Pancreas (tissue), 10 donors: ENCODE results near the gene AKT1. TPM values are rescaled to one million over a fixed set of nuclear protein-coding genes. Genes with fewer than 3 reads are reported as not detected.
A peak's percentile ranks its signal among the peaks of the same experiment; 100 is the strongest.

ENCODE experiments used
- ATAC-seq, 4 donors: fragments of 200-7000 bp; cut with Tn5 transposase; one replicate each; pipeline versions ENCODE4 v1.8.0 to v1.9.1; 2020; ENCODE audit warnings: mild to moderate bottlenecking in 4 of 4, moderate library complexity in 4 of 4
- DNase-seq, 6 donors: peaks; one replicate each; pipeline ENCODE4 v3.0.0-alpha.2; 2020
- FAIRE-seq: peaks from 2 replicates; lab custom pipeline; 2012; peaks lifted over from hg19 to GRCh38; lab: Jason Lieb, UNC
- H3K27ac ChIP-seq, 4 donors: fragments of 200-600 bp; sonication (generic); 1 replicate in 3 of 4; 2 replicates in 1 of 4; pipeline versions ENCODE4 v1.5.0 to v1.8.0; 2020
- H3K27me3 ChIP-seq, 4 donors: fragments of 200-600 bp; one replicate each; pipeline ENCODE4 v1.8.0; 2021
- H3K36me3 ChIP-seq, 3 donors: fragments of 200-600 bp; sonication (generic) in 1 of 3; one replicate each; pipeline versions ENCODE4 v1.5.0 to v1.8.0; 2020 to 2021
- H3K4me1 ChIP-seq, 3 donors: fragments of 200-600 bp; one replicate each; pipeline ENCODE4 v1.8.0; 2021
- H3K4me3 ChIP-seq, 4 donors: fragments of 200-600 bp; sonication (generic) in 2 of 4; one replicate each; pipeline versions ENCODE4 v1.5.0 to v1.8.0; 2020 to 2021
- H3K9me3 ChIP-seq, 4 donors: fragments of 200-600 bp; one replicate each; pipeline ENCODE4 v1.8.0; 2021
- WGBS, 2 donors: extraction: QIAGEN DNeasy Blood & Tissue Kit; methylation state at CpG; one replicate each; pipeline ENCODE4 v1.1.7; 2013; 5-methylcytosine and 5-hydroxymethylcytosine counted together
- intact Hi-C, 3 donors: fragments of 100-400 bp; cut with DNase I; formaldehyde crosslinking; loops; one replicate each; pipeline versions ENCODE4 v1.11.1 to v1.14.2; 2022
- polyA plus RNA-seq, 2 donors: library from polyadenylated mRNA; stranded (reverse); fragments of 200-250 nt; gene quantifications; one replicate each; pipeline ENCODE4 v1.2.3, GENCODE V29; 2013
- total RNA-seq, 6 donors: library from RNA; stranded (reverse); fragmentation: NEBNext Ultra II Directional in 4 of 6; extraction: Animal tissue kit (Norgen Biotek cat#: 25700) in 4 of 6; gene quantifications; one replicate each; pipeline versions ENCODE4 v1.2.1 to v1.2.4, GENCODE V29; 2021 to 2023
- TF ChIP-seq, protein P1 (sequence below), 4 donors: fragments of 200-600 bp; sonication (generic) in 3 of 4; IDR thresholded peaks; one replicate each; pipeline versions ENCODE4 v1.5.0 to v1.8.0; 2021; ENCODE audit warnings: antibody characterized with exemption in 4 of 4
- donor health status: healthy with polysubstance abuse.
- donor health status: DM: no; HTN: no; CAD: no; lungs with moderate emphysema.
- donor health status: DM: no; HTN: no; CAD: no.
- donor health status: control.
- donor health status: control.
- donor health status: Bipolar disorder and iron deficiency.
- donor health status: DM: yes; HTN: yes; CAD: no.
- donor health status: DM: no; HTN: no; CAD: no.
- donor health status: DM: no; HTN: no; CAD: no.
- donor health status: DM: yes; HTN: yes; CAD: no.

The AKT1 gene
- total and polyA plus RNA-seq, 8 donors = 70.0 to 106 (median 84.6) TPM

DNA sequence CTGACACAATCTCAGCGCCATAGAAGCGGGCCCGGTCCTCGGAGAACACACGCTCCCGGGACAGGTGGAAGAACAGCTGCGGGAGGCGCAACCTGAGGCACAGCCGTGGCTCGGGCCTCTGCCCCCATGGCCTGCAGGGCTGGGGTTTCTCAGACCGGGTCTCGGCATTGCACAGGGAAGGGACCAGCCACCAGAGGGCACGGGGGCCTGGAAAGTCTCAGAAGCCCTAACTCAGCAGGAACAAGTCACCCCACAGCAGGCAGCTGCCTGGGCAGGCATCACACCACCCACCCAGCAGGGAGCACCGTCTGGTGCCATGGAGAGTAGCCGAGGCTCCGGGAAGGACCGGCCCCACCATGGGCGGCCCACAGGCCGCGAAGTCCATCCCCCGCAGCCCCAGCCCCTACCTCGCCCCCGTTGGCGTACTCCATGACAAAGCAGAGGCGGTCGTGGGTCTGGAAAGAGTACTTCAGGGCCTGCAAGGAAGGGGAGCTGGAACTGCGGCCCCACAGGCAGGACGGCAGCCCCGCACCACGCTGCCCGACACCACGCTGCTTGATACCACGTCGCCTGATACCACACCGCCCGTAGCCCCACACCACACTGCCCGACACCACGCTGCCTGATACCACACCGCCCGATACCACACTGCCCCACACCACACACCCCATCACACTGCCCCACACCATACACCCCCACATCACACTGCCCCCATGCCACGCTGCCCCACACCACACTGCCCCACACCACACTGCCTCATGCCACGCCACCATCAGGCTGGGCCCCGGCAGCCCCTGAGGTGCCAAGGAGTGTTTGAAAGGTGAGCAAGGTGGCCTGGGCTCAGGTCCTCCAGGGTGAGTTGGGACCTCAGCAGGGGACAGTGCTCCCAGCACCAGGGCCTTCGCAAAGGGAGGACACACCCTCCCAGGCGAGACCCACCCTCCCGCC, 21.8 kb downstream of the AKT1 start:
- no peak overlapping the region for H3K4me3 ChIP-seq
- TF ChIP-seq, protein P1, sequence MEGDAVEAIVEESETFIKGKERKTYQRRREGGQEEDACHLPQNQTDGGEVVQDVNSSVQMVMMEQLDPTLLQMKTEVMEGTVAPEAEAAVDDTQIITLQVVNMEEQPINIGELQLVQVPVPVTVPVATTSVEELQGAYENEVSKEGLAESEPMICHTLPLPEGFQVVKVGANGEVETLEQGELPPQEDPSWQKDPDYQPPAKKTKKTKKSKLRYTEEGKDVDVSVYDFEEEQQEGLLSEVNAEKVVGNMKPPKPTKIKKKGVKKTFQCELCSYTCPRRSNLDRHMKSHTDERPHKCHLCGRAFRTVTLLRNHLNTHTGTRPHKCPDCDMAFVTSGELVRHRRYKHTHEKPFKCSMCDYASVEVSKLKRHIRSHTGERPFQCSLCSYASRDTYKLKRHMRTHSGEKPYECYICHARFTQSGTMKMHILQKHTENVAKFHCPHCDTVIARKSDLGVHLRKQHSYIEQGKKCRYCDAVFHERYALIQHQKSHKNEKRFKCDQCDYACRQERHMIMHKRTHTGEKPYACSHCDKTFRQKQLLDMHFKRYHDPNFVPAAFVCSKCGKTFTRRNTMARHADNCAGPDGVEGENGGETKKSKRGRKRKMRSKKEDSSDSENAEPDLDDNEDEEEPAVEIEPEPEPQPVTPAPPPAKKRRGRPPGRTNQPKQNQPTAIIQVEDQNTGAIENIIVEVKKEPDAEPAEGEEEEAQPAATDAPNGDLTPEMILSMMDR (IDR thresholded peaks at IDR 0.05) = no peak
- no peak for FAIRE-seq
- intact Hi-C loops = loop anchor here in 1 of 3 donors (5.0 kb wide), 1 partner anchor 49 kb away; no protein-coding TSS in a partner anchor
- peaks cover 13 to 18% (median 14%) of the 10 kb centered on the region in 3 donors for H3K4me1 ChIP-seq
- H3K9me3 ChIP-seq = no peaks in the 10 kb centered on the region
- H3K27me3 ChIP-seq = no peaks in the 10 kb centered on the region
- peak in 2 of 6 donors; percentile 46 to 82 for DNase-seq
- H3K36me3 ChIP-seq = peaks cover 0 to 6% (median 0%) of the 10 kb centered on the region in 3 donors
- 51 to 55% methylated on average over 43 to 46 of the region's 46 CpGs for WGBS, 2 donors
- no peak overlapping the region for H3K27ac ChIP-seq
- peak; percentile 3 to 17 (median 8) for ATAC-seq

DNA sequence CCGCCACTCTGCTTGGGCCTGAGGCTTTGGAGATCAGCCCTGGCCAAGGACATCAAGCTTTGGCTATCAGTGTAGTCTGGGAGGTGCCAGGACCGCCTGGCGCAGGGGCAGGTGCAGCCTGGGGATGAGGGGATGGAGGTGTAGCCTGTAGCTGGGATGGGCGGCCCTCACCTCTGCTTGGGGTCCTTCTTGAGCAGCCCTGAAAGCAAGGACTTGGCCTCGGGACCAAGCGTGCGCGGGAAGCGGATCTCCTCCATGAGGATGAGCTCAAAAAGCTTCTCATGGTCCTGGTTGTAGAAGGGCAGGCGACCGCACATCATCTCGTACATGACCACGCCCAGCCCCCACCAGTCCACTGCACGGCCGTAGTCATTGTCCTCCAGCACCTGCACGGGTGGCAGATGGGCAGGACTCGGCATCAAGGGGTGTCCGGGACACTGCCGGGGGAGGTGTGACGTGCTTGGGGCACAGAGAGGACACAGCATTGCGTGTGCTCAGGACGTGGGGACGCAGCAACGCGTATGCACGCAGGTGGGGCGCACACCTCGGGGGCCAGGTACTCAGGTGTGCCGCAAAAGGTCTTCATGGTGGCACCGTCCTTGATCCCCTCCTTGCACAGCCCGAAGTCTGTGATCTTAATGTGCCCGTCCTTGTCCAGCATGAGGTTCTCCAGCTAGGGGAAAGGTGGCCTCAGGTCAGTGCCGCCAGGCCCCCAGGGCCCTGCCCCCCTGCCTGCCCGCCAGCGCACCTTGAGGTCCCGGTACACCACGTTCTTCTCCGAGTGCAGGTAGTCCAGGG, 22.6 kb downstream of the AKT1 start:
- WGBS, 2 donors = 81 to 85% methylated on average over 36 to 38 of the region's 38 CpGs
- DNase-seq = peak in 2 of 6 donors; percentile 47 to 74
- H3K4me1 ChIP-seq = peaks cover 13 to 20% (median 18%) of the 10 kb centered on the region in 3 donors
- no peak for FAIRE-seq
- no peak for ATAC-seq
- H3K36me3 ChIP-seq = peaks cover 0 to 6% (median 0%) of the 10 kb centered on the region in 3 donors
- intact Hi-C loops = loop anchor here in 1 of 3 donors (5.0 kb wide), 1 partner anchor 49 kb away; no protein-coding TSS in a partner anchor
- TF ChIP-seq, protein P1 (IDR thresholded peaks at IDR 0.05) = no peak
- H3K27ac ChIP-seq = no peak overlapping the region
- H3K27me3 ChIP-seq = no peaks in the 10 kb centered on the region
- no peak overlapping the region for H3K4me3 ChIP-seq
- H3K9me3 ChIP-seq = no peaks in the 10 kb centered on the region

DNA sequence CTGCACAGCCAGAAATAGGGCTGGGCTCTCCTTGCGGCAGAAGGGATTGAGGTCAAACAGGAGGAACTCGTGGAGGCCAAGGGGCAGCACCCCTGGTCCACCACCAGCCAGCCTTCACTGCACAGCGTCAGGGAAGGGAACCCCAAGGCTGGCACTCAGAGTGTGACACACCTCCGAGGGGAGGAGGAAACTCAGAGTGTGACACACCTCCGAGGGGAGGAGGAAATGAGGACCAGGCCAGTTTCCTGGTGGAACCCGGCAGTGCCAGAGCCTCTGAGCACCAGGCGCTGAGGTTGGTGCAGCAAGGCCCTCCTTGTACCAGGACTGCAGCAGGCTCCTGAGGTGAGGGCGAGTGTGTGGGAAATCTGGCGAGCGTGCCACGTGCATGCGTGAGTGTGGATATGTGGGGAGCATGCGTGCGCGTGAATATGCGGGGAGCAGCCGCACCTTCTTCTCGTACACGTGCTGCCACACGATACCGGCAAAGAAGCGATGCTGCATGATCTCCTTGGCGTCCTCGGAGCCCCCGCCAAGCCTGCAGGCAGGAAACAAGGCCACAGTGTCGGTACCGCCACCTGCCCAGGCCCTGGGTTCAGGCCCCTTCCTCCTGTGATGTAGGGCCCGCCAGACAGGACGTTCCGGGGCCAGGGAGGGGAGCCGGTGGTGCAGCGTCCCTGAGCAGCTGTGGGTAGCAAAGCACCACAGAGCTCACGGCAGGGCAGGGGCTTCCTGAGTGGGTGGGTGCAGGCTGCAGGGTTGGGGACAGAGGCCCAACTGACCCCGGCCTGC, 23.4 kb downstream of the AKT1 start:
- H3K27me3 ChIP-seq = no peaks in the 10 kb centered on the region
- H3K4me3 ChIP-seq = no peak overlapping the region
- TF ChIP-seq, protein P1 (IDR thresholded peaks at IDR 0.05) = no peak
- peak in 2 of 6 donors; percentile 34 to 72 for DNase-seq
- H3K4me1 ChIP-seq = peaks cover 13 to 20% (median 18%) of the 10 kb centered on the region in 3 donors
- no peak overlapping the region for H3K27ac ChIP-seq
- no peak for ATAC-seq
- intact Hi-C loops = loop anchor here in 1 of 3 donors (5.0 kb wide), 1 partner anchor 50 kb away; no protein-coding TSS in a partner anchor
- no peak for FAIRE-seq
- no peaks in the 10 kb centered on the region for H3K9me3 ChIP-seq
- 90 to 92% methylated on average over 34 of the region's 34 CpGs for WGBS, 2 donors
- peaks cover 0 to 6% (median 0%) of the 10 kb centered on the region in 3 donors for H3K36me3 ChIP-seq

DNA sequence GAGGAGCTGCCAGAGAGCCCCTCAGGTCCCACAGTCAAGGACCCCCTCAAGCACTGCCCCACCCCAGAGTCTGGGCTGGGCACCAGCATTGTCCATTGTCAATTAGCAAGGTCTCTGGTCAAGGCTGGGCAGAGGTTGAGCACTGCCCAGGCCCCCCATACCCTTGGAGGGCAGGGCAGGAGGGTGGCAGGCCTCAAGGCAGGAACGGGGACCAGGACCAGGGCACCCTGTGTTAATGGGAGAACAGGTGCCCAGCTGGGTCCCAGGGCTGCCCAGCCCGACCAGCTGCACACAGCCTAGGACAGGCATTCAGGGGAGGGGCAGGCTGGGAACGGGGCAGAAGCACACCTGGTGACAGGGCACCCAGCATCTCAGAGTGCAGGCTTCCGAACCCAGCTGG, 24.2 kb downstream of the AKT1 start:
- Histone ChIP-seq H3K4me3 (no peak overlapping the region), H3K4me1 (peaks cover 13 to 20% (median 18%) of the 10 kb centered on the region in 3 donors), H3K27me3 (no peaks in the 10 kb centered on the region), H3K27ac (no peak overlapping the region), H3K9me3 (no peaks in the 10 kb centered on the region), H3K36me3 (peaks cover 0 to 6% (median 0%) of the 10 kb centered on the region in 3 donors)
- ATAC-seq (no peak), DNase-seq (peak in 2 of 6 donors; percentile 30 to 55), FAIRE-seq (no peak)
- TF ChIP-seq, protein P1 (IDR thresholded peaks at IDR 0.05) = no peak
- intact Hi-C loops = loop anchor here in 1 of 3 donors (5.0 kb wide), 1 partner anchor 51 kb away; no protein-coding TSS in a partner anchor
- 94 to 100% methylated on average over 4 of the region's 4 CpGs for WGBS, 2 donors
